Stimulated activated CD4-positive, alpha-beta T cell treated with anti-CD3 and anti-CD28 coated beads, TNF-alpha, amount 100 ng/mL, for 4 hours (primary cell): Measurements from ENCODE around the gene HSPG2.
"Not testable (repeated sequence)": the region's sequence is repeated elsewhere in the genome, so short reads cannot be mapped to it uniquely, and the experiment has no call there.

Experiments used
- DNase-seq, 3 experiments: peaks; one replicate each; pipeline ENCODE4 v3.0.0-alpha.2; 2020; ENCODE audit warnings: low read depth in 3 of 3

HSPG2 gene

DNA sequence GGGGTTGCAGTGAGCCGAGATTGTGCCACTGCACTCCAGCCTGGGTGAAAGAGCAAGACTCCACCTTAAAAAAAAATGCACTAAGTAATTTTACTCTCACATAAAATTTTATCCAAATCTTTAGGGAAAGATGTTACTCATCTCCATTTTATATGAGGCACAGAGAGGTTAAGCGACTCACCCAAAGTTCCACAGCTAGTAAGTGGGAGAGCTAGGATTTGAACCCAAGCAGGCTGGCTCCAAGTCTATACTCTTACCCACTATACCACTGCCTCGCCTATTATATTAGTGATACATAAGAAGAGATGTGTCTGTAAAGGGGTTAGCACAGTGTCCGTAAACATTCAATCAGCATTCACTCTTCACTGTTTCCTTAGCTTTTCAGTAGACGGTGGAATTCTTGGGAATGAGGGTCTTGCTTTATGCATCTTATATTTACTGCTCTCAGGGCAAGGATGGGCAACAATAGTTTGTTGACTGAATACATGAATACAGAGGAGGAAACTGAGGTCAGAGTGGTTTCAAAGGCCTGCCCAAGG, 109.9 kb downstream of the HSPG2 start:
- no peak for DNase-seq

DNA sequence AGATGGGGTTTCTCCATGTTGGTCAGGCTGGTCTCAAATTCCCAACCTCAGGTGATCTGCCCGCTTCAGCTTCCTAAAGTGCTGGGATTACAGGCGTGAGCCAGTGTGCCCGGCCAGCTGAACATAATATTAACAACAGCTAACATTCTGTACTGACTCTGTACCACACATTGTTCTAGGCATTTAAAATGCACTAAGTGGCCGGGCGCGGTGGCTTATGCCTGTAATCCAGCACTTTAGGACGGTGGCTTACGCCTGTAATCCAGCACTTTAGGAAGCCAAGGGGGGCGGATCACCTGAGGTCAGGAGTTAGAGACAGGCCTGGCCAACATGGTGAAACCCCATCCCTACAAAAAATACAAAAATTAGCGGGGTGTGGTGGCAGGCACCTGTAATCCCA, 110.4 kb downstream of the HSPG2 start:
- not testable (repeated sequence) for DNase-seq

DNA sequence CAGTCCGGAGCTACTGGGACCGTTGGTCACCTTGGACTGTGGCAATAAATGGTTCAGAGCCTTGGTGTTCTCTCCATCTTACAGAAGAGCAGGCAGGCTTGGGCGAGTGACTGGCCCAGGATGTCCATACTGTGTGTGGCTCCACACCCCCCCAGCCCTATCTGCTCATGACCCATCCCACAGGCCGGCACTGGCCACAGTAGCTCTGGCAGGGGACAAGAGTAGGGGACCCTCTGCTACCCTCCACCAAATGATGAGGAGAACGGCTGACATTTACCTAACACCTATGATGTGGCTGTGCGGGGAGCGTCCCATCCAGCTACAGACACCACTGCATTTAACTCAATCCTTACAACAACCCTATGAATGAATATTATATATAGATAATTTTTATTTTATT, 111.7 kb downstream of the HSPG2 start:
- no peak for DNase-seq

DNA sequence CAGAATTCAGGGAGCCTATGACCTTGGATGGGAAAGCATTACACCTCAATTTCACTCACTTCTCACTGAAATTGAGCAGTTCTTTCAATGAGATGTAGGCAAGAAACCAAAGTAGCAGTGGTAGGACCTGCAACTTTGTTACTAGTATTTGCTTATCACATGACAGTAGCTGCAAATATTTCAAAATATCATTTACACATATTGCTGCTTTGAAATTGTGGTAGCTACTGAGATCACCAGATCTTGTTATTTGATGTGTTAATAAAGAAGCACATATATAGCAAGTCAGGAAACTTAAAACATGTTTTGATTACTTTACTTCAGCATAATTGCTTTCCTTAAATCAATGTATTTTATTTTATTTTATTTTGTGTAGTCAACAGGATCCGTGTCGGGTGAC, 112.2 kb downstream of the HSPG2 start:
- DNase-seq = no peak

DNA sequence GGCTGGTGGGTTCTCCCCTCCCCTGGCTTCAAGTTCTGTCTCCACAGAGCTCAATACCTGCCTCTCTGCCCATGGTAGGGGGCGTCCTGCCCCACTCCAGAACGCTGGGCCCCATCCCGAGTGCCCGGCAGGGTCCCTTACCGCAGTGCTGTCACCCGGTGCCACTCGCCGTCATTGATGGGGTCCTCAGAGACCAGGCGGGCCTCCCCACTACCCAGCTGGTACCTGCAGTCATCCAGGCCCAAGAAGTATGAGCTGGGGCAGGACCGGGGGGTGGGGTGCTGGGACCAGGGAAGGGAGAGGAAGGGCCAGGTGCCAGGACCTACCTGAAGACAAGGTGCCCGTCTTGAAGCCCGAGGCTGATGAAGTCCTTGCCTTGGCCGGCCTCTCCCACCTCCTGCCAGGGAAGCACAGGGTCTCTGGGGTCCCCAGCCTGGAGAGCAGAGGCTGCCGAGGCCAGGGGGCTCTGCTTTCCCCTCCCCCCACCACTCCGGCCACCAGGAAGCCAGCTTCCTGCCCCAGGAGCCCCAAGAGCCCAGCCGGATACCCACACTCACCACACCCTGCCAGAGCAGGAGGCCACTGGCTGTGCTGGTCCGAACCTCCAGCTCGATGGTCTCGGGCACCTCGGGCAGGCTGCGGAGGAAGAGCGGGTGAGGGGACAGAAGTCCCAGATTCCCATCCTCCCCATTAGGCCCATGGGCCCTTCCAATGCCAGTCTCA, 113.0 kb downstream of the HSPG2 start:
- DNase-seq = no peak

DNA sequence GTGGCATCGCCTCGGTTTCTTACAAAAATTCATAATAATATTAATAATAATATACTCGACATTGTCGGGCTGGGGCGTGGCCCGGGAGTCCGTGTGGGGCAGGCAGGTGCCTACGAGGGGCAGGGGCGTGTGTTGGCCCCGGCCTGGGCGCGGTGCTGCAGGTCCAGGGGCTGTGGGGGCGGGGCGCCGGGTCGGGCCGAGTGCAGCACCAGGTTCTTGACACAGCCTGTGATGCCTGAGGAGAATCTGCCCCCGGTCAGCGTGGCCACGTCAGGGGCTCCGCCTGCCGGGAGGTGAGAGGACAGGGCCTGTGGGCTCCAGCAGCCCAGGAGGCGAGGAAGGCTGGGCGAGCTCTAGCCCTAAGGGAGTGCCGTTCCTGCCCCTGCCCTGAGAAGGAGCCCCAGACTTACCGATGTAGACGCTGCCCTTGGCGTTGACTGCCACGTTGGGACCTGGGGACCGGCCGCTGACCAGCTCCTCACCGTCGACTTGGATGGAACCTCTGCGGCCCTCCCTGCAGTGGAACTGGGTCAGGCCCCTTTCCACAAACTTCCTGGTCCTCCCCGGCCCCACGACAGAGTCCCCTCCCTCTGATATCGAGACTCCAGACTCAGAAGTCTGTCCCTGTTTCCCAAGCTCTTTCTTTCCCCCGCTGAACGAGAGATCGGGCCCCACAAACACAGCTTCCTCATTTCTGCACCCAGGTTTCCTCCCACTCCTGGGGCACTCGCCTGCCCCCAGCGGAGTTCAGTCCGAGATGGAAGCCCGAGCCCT, 113.7 kb downstream of the HSPG2 start:
- DNase-seq = no peak

DNA sequence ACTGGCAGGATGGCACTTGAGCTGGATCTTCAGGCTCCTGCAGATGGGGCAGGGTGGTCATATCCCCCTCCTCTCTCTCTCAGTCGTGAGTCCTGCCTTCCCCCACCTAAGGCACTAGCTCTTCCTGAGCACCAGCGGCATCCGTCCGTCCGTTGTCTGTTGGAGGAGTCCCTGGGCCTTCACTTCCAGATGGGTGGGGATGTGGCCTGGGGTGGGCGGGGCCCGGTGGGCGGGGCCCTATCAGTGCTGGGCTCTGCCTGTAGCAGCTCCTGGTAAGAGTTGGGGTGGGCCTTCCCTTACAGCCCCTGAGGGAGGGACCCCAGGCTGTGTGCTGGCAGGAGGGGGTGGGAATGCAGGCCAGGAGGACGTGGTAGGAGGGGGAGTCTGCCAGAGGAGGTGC, 114.8 kb downstream of the HSPG2 start:
- no peak for DNase-seq

DNA sequence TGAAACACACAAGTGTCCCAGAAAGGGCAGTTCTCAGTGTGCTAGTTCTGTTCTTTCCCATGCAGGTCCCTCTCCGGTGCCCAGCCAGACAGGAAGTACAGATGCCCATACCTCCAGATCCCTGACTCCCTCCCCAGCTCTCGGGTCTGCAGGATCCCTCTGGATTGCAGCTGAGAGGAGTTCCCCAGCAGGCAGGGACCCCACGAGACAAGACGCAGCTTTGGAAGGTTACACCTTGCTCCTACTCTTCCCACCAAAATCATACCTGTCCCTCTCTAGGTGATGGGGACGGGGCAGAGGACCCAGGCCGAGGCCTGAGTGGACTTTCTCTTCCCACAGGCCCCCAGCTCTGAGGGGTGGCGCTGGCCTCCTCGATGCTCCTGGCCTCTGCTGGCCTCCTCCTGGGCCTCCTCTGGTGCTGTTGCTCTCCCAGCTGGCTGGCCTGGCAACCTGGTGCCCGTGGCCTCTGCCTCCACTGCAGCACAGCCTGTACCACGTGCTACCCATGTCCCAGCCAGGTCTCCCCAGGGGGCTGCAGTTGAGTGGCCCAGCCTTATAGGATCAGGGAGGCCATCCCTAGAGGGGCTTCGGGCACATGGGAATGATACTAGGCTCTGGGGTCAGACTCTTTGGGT, 115.6 kb downstream of the HSPG2 start:
- no peak for DNase-seq

DNA sequence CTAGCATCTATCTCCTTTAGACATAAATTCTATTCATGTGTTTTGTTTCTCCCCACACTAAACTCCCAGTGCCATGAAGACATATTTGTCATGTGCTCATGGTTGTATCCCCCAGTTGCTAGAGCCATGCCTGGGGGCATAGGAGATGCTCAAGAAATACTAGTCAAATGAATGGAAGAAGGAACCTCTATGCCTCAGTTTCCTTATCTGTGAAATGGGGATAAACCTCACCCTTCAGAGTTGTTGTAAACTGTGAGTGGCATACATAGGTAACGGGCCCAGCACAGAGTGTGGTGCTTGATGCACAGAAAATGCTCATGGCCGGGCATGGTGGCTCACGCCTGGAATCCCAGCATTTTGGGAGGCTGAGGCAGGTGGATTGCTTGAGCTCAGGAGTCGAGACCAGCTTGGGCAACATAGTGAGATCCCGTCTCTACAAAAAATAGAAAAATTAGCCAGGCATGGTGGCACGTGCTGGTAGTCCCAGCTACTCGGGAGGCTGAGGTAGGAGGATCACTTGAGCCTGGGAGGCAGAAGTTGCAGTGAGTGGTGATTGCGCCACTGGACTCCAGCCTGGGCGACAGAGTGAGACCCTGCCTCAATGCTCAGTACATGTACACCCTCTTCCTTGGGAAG, 116.4 kb downstream of the HSPG2 start:
- DNase-seq = no peak

DNA sequence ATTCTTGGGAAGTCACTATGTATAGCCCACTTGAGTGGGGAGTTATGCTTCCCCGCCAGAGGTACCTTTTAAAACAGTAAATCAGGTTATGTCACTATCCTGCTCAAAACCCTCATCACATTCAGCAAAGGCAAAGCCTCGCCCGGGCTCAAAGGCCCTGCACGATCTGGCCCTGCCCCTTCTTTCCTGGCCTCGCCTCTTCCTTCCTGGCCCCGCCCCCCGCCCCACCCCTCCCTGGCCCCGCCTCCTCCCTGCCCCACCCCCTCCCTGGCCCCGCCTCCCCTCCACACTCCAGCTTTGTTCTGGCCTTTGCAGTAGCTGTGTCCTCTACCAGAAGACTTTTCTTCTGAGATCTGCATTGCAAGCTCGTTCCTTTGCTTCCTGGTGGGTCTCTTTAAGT, 118.5 kb downstream of the HSPG2 start:
- DNase-seq = no peak

DNA sequence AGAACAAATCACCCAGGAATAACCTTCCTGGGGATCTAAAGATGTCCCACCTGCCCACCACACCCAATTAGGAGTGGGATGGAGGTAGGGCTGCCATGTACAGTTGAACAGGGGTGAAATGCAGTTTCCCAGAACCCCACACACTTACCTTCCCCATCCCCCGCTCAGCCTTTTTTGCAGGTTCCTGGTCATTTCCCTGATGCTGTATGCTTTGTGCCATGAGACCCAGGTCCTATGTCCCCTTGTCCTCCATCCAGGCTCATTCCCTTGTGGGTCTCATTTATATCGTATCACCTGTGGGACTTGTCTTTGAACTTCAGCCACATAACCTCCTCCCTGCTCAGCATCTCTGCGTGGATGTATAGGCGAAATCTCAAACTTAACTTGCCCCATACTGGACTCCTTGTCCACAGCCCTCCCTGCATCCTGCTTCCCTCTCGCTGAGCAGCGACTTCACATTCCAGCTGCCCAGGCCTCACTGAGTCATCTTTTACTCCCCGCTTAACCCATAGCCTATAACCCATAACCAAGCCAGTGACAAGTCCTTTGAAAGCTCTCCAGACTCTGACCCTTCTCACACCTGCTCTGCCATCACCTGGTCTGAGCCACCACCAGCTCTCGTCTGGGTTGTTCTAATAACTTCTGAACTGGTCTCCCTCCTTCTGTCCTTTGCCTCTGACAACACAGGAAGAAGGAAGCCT, 120.4 kb downstream of the HSPG2 start:
- DNase-seq = no peak

DNA sequence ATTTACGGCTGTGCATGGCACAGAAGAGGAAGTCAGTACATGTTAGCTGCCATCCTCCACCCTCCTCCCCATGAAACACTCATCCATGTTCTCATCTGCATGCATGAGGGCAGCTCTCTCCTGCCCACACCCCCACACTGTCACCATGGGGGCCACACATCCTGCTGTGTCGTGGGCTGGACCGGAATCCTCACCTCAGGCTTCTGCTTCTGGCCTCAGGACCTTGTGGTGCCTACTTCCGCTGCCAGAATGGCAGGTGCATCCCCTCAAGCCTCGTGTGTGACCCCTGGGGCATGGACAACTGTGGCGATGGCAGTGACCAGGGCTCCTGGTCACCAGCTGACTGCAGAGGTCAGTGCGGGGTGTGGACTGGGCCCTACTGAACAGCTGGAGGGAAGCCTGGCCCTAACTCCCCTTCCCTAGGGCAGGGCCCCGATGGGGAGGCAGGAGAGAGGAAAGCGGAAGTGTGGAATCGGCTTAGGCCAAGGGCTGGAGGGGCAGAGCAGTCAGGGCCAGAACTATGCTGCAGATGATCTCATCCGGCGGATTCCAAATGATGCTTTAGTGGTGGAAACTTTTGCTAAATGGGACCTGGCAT, 121.3 kb downstream of the HSPG2 start:
- no peak for DNase-seq

DNA sequence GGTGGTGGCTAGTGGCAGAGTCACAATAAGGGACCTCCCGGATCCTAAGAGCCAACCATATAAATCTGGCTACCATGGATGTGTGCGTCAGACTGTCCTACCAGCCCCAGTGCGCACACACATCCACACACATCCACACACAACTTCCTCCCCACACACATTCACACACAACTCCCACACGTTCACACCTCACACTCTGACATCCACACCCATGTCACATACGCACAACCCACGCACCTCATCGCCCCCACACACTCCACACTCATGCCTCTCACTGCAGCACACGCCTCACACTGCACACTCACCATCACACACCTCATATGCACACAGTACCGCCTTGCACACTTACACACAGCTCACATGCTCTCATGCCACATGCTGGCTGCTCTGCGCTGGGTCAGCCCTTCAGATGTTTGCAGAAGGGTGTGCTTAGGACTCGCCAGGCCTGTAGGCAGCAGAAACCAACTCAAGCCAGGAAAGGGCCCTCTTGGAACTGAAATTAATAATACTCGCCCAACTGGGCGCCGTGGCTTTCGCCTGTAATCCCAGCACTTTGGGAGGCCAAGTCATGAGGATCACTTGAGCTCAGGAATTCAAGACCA, 122.0 kb downstream of the HSPG2 start:
- DNase-seq = no peak

DNA sequence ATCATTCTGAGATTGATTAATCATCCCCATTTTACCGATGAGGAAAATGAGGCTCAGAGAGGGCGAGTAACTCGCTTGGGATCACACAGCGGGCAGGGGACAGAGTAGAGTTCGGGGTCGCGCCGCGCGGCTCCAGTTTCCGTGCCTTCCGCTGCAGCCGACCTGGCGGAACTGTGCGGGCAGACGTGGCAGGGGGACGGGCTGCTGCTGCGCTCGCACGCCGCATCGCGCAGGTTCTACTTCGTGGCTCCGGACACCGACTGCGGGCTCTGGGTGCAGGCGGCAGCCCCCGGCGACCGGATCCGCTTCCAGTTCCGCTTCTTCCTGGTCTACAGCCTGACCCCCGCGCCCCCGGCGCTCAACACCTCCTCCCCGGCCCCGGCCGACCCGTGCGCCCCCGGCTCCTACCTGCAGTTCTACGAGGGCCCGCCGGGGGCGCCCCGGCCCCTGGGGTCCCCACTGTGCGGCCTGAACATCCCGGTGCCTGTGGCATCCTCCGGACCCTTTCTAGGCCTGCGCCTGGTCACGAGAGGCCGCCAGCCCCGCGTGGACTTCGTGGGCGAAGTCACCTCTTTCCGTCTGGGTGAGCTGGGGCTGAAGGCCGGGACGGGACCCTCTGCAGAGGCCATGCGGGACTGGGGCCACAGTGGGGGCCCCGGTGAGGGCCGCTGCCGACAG, 122.7 kb downstream of the HSPG2 start:
- peak in 1 of 3 experiments; percentile 17 for DNase-seq

DNA sequence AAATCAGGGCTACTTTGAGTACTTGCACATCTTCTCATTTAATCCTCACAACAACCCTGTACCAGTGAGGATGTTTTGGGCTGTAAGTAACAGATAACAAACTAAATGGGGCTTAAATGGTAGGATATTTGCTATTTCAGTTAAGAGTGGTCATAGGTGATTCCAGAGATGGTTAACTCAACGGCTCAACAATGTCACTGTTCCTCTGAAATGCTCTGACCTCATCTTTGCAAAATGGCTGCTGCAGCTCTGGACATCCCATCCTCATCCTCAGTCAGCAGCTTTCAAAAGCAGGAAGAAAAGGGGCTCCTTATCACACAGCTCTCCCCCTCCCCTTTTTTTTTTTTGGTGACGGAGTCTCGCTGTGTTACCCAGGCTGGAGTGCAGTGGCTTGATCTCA, 123.6 kb downstream of the HSPG2 start:
- no peak for DNase-seq

DNA sequence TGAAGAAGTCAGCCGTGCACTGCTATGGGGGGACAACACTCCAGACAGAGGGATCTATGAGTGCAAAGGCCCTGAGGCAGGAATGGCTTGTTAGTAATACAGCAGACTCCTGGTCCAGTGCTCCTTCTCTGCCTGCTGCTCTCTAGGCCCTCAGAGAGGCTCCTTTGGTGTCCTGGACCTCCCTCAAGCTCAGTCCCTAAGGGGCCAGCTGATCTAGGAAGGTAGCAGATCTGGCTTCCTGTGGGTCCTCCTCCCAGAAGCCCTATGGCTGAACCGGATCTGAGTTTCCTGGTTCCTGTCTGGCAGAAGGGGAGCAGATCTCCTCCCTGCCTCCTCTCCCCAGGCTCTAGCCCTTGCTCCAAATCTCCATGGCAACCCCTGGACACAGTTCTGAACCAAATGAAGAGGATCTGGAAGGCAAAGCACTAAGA, 125.2 kb downstream of the HSPG2 start, which contains the start of gene LDLRAD2:
TSS of gene LDLRAD2 (plus strand) at position 391 of the 431 bp plus-strand sequence. CDS start 187 bp downstream, outside the sequence.
- DNase-seq = no peak

DNA sequence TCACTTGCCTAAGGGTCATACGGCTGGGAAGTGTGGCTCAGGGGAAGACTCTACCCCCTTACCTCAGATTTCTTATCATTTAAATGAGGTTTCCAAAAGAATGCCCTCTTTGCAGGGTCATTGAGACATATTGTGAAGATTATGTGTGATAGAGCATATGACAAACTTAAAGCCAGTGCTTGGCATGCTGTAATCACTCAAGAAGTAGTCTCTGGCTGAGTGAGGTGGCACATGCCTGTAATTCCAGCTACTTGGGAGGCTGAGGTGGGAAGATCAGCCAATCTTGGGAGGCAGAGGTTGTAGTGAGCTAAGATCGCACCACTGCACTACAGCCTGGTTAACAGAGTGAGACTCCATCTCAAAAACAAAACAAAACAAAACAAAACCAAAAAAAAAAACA, 132.6 kb downstream of the HSPG2 start:
- no peak for DNase-seq

DNA sequence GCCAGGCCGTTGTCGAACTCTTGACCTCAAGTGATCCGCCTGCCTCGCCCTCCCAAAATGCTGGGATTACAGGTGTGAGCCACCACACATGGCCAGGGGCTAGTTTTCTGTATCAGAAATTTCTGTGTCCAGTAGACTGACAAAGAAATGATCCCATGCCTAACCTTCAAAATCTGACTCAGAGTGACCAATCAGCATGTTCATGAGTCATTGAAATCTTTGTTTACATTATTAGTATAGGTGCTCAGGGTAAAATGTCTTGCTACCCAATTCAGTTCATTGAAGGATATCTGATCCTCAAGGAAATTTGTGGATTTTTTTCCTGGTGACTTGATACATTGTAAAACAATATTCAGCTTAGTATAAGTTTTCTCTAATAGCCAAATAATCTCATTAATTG, 136.0 kb downstream of the HSPG2 start:
- DNase-seq = no peak

DNA sequence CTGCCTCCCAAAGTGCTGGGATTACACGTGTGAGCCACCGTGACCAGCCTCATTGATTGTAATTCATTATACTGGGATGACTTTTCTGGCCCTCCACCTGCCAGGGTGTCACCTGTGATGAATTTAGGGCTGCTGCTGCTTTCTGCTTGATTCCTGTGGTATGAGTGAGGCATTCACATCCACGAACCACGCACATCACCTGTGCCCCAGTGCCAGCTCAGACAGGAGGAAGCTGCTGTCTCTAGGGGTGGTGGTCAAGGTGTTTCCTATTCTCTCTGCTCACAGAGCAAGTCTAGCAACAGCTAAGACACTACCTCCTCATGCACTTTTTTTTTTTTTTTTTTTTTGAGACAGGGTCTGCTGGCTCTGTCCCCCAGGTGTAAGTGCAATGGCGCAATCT, 137.4 kb downstream of the HSPG2 start:
- no peak for DNase-seq

DNA sequence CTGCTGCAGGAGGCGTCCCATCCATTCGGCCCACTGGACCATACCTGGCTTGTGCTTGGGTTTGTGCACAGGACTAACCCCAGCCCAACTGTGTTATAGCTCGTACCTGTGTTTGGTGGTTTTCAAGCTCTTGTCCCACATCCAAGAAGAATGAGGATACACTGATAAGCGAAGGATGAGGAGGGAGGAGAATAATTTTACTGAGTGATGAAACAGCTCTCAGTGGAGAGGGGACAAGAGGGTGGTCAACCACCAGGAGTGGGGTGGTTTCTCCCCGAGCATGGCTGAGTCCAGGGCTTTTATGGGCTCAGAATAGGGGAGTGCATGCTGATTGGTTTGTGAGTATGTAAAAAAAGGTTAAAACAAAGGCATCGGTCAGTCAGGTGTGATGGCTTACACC, 142.0 kb downstream of the HSPG2 start:
- no peak for DNase-seq
